ENCODE data around the gene RAB40C.

The RAB40C gene

GRCh38 chr16:622920-623280 lies 33.0 kb downstream of the RAB40C start:
- TF ChIP-seq ARNT (IDR thresholded peaks at IDR 0.05) (no peak), ELF4 (IDR thresholded peaks at IDR 0.05) (no peak), FOXA1 (IDR thresholded peaks at IDR 0.05) (no peak), SUZ12 (IDR thresholded peaks at IDR 0.05) (no peak), L3MBTL2 (conservative IDR thresholded peaks at IDR 0.05) (no peak), BHLHE40 (IDR thresholded peaks at IDR 0.05; ENCODE audit: borderline replicate concordance) (no peak), FOXM1 (IDR thresholded peaks at IDR 0.05; ENCODE audit: borderline replicate concordance) (no peak), ZNF384 (IDR thresholded peaks at IDR 0.05) (no peak), FOXK2 (IDR thresholded peaks at IDR 0.05) (no peak), SP1 (IDR thresholded peaks at IDR 0.05) (no peak), CTBP1 (IDR thresholded peaks at IDR 0.05; ENCODE audit: borderline replicate concordance) (no peak), TARDBP (IDR thresholded peaks at IDR 0.05) (no peak), LEF1 (IDR thresholded peaks at IDR 0.05; ENCODE audit: borderline replicate concordance) (no peak), HDGF (IDR thresholded peaks at IDR 0.05; ENCODE audit: borderline replicate concordance) (no peak), PKNOX1 (IDR thresholded peaks at IDR 0.05) (no peak), NFRKB (IDR thresholded peaks at IDR 0.05) (no peak)
- ChIA-PET POLR2A (no interaction called here), CTCF (interaction anchor here (0.5 to 1.2 kb wide), 2 partner anchors 22 to 128 kb away, joined by 4 to 5 read pairs; no protein-coding TSS in a partner anchor)
- no peak for DNase-seq (ENCODE audit: extremely low spot score)

GRCh38 chr16:624526-625070 lies 34.7 kb downstream of the RAB40C start:
- ChIA-PET POLR2A (interaction anchor here (1.5 kb wide), 1 partner anchor 12 kb away, joined by 8 read pairs; the partner anchor contains the start of gene METTL26), CTCF (interaction anchor here (0.7 to 1.1 kb wide), 3 partner anchors 12 to 130 kb away, joined by 3 to 6 read pairs (median 3); partner anchors contain the start of gene METTL26)
- TF ChIP-seq ELF4 (IDR thresholded peaks at IDR 0.05) = no peak
- TF ChIP-seq BHLHE40 (IDR thresholded peaks at IDR 0.05; ENCODE audit: borderline replicate concordance) = no peak
- no peak for TF ChIP-seq FOXA1 (IDR thresholded peaks at IDR 0.05)
- no peak for TF ChIP-seq ARNT (IDR thresholded peaks at IDR 0.05)
- no peak for TF ChIP-seq SP1 (IDR thresholded peaks at IDR 0.05)
- no peak for TF ChIP-seq PKNOX1 (IDR thresholded peaks at IDR 0.05)
- no peak for TF ChIP-seq FOXK2 (IDR thresholded peaks at IDR 0.05)
- no peak for TF ChIP-seq L3MBTL2 (conservative IDR thresholded peaks at IDR 0.05)
- TF ChIP-seq TARDBP (IDR thresholded peaks at IDR 0.05) = no peak
- no peak for TF ChIP-seq LEF1 (IDR thresholded peaks at IDR 0.05; ENCODE audit: borderline replicate concordance)
- no peak for TF ChIP-seq SUZ12 (IDR thresholded peaks at IDR 0.05)
- TF ChIP-seq HDGF (IDR thresholded peaks at IDR 0.05; ENCODE audit: borderline replicate concordance) = no peak
- no peak for TF ChIP-seq ZNF384 (IDR thresholded peaks at IDR 0.05)
- TF ChIP-seq CTBP1 (IDR thresholded peaks at IDR 0.05; ENCODE audit: borderline replicate concordance) = no peak
- TF ChIP-seq NFRKB (IDR thresholded peaks at IDR 0.05) = no peak
- TF ChIP-seq FOXM1 (IDR thresholded peaks at IDR 0.05; ENCODE audit: borderline replicate concordance) = no peak
- DNase-seq (ENCODE audit: extremely low spot score) = no peak

- ChIA-PET POLR2A (interaction anchor here (1.5 kb wide), 1 partner anchor 11 kb away, joined by 8 read pairs; the partner anchor contains the start of gene METTL26), CTCF (interaction anchor here (0.8 kb wide), 1 partner anchor 11 kb away, joined by 3 read pairs; the partner anchor contains the start of gene METTL26)
Observed at GRCh38 chr16:625117-625976, 35.5 kb downstream of the RAB40C start.

GRCh38 chr16:625977-626765 lies 36.3 kb downstream of the RAB40C start:
- POLR2A ChIA-PET = no interaction called here
- CTCF ChIA-PET = interaction anchor here (0.6 kb wide), 1 partner anchor 159 kb away, joined by 4 read pairs; no protein-coding TSS in a partner anchor
- no peak for TF ChIP-seq BHLHE40 (IDR thresholded peaks at IDR 0.05; ENCODE audit: borderline replicate concordance)
- DNase-seq (ENCODE audit: extremely low spot score) = no peak

More at GRCh38 chr16:625117-625976, 35.5 kb downstream of the RAB40C start:
- TF ChIP-seq ZNF384 (IDR thresholded peaks at IDR 0.05) (no peak), ELF4 (IDR thresholded peaks at IDR 0.05) (no peak), LEF1 (IDR thresholded peaks at IDR 0.05; ENCODE audit: borderline replicate concordance) (no peak), PKNOX1 (IDR thresholded peaks at IDR 0.05) (no peak), CTBP1 (IDR thresholded peaks at IDR 0.05; ENCODE audit: borderline replicate concordance) (no peak), SP1 (IDR thresholded peaks at IDR 0.05) (no peak), FOXK2 (IDR thresholded peaks at IDR 0.05) (no peak), ARNT (IDR thresholded peaks at IDR 0.05) (no peak), TARDBP (IDR thresholded peaks at IDR 0.05) (no peak), FOXA1 (IDR thresholded peaks at IDR 0.05) (no peak), L3MBTL2 (conservative IDR thresholded peaks at IDR 0.05) (no peak), BHLHE40 (IDR thresholded peaks at IDR 0.05; ENCODE audit: borderline replicate concordance) (no peak), HDGF (IDR thresholded peaks at IDR 0.05; ENCODE audit: borderline replicate concordance) (no peak)
- no peak for DNase-seq (ENCODE audit: extremely low spot score)

- DNase-seq (ENCODE audit: extremely low spot score) = no peak
- ChIA-PET CTCF (interaction anchor here (0.6 kb wide), 1 partner anchor 158 kb away, joined by 4 read pairs; no protein-coding TSS in a partner anchor), POLR2A (no interaction called here)
- TF ChIP-seq L3MBTL2 (conservative IDR thresholded peaks at IDR 0.05) (no peak), FOXK2 (IDR thresholded peaks at IDR 0.05) (no peak), SP1 (IDR thresholded peaks at IDR 0.05) (no peak), FOXM1 (IDR thresholded peaks at IDR 0.05; ENCODE audit: borderline replicate concordance) (no peak), ELF4 (IDR thresholded peaks at IDR 0.05) (no peak), PKNOX1 (IDR thresholded peaks at IDR 0.05) (no peak), TARDBP (IDR thresholded peaks at IDR 0.05) (no peak), LEF1 (IDR thresholded peaks at IDR 0.05; ENCODE audit: borderline replicate concordance) (no peak), NFRKB (IDR thresholded peaks at IDR 0.05) (no peak), HDGF (IDR thresholded peaks at IDR 0.05; ENCODE audit: borderline replicate concordance) (no peak), ZNF384 (IDR thresholded peaks at IDR 0.05) (no peak), CTBP1 (IDR thresholded peaks at IDR 0.05; ENCODE audit: borderline replicate concordance) (no peak), ARNT (IDR thresholded peaks at IDR 0.05) (no peak), FOXA1 (IDR thresholded peaks at IDR 0.05) (no peak), SUZ12 (IDR thresholded peaks at IDR 0.05) (no peak), BHLHE40 (IDR thresholded peaks at IDR 0.05; ENCODE audit: borderline replicate concordance) (no peak)
Observed at GRCh38 chr16:626787-627453, 37.1 kb downstream of the RAB40C start.
